Stimulated activated CD4-positive, alpha-beta T cell treated with anti-CD3 and anti-CD28 coated beads, Interleukin-4, amount 100 ng/mL, for 24 hours (primary cell): ENCODE measurements around the gene ADGRV1.
"Not testable (repeated sequence)": the region's sequence is repeated elsewhere in the genome, so short reads cannot be mapped to it uniquely, and the experiment has no call there.

ENCODE experiments used
- DNase-seq: peaks from one replicate; pipeline ENCODE4 v3.0.0-alpha.2; 2020

The ADGRV1 gene

GRCh38 chr5:90549729-90550275 lies 8.8 kb upstream of the ADGRV1 start:
- no peak for DNase-seq

- DNase-seq = no peak
Measured at GRCh38 chr5:90550963-90551362, 7.6 kb upstream of the ADGRV1 start.

- DNase-seq = no peak
Measured at GRCh38 chr5:90551376-90551775, 7.2 kb upstream of the ADGRV1 start.

- no peak for DNase-seq
Measured at GRCh38 chr5:90553711-90554110, 4.9 kb upstream of the ADGRV1 start.

- DNase-seq = no peak
Measured at GRCh38 chr5:90554358-90555006, 4.1 kb upstream of the ADGRV1 start.

GRCh38 chr5:90555666-90556065 lies 2.9 kb upstream of the ADGRV1 start:
- no peak for DNase-seq

GRCh38 chr5:90557391-90557790 lies 1.2 kb upstream of the ADGRV1 start:
- DNase-seq = no peak

GRCh38 chr5:90557871-90558270 lies 726 bp upstream of the ADGRV1 start:
- no peak for DNase-seq

GRCh38 chr5:90560771-90561170 lies 2.2 kb downstream of the ADGRV1 start:
- no peak for DNase-seq

- DNase-seq = no peak
Measured at GRCh38 chr5:90561766-90562165, 3.2 kb downstream of the ADGRV1 start.

- no peak for DNase-seq
Measured at GRCh38 chr5:90562341-90562740, 3.7 kb downstream of the ADGRV1 start.

- DNase-seq = no peak
Measured at GRCh38 chr5:90563108-90563507, 4.5 kb downstream of the ADGRV1 start.

- DNase-seq = no peak
Measured at GRCh38 chr5:90565491-90565890, 6.9 kb downstream of the ADGRV1 start.

- no peak for DNase-seq
Measured at GRCh38 chr5:90569084-90569483, 10.5 kb downstream of the ADGRV1 start.

- no peak for DNase-seq
Measured at GRCh38 chr5:90570034-90570433, 11.4 kb downstream of the ADGRV1 start.

- DNase-seq = no peak
Measured at GRCh38 chr5:90571147-90571773, 12.7 kb downstream of the ADGRV1 start.

- no peak for DNase-seq
Measured at GRCh38 chr5:90575712-90576111, 17.1 kb downstream of the ADGRV1 start.

- not testable (repeated sequence) for DNase-seq
Measured at GRCh38 chr5:90576566-90576965, 18.0 kb downstream of the ADGRV1 start.

GRCh38 chr5:90579905-90580304 lies 21.3 kb downstream of the ADGRV1 start:
- DNase-seq = not testable (repeated sequence)

GRCh38 chr5:90581956-90582355 lies 23.4 kb downstream of the ADGRV1 start:
- no peak for DNase-seq

- no peak for DNase-seq
Measured at GRCh38 chr5:90585337-90585986, 26.9 kb downstream of the ADGRV1 start.

GRCh38 chr5:90586469-90586868 lies 27.9 kb downstream of the ADGRV1 start:
- DNase-seq = no peak

GRCh38 chr5:90590170-90590569 lies 31.6 kb downstream of the ADGRV1 start:
- no peak for DNase-seq

GRCh38 chr5:90593083-90593482 lies 34.5 kb downstream of the ADGRV1 start:
- DNase-seq = not testable (repeated sequence)
